ENCODE data around the gene NEMP1.
A peak's percentile ranks its signal among the peaks of the same experiment; 100 is the strongest.
"Not testable (repeated sequence)": the region's sequence is repeated elsewhere in the genome, so short reads cannot be mapped to it uniquely, and the experiment has no call there.

NEMP1 gene

GRCh38 chr12:57090924-57091637 lies 12.5 kb upstream of the NEMP1 start:
- DNase-seq = no peak

- DNase-seq = no peak
Measured at GRCh38 chr12:57090490-57090889, 11.9 kb upstream of the NEMP1 start.

GRCh38 chr12:57089271-57090245 lies 11.0 kb upstream of the NEMP1 start:
- DNase-seq = peak in 2 of 4 experiments; percentile 24 to 43

GRCh38 chr12:57088354-57089270 lies 10.0 kb upstream of the NEMP1 start, which contains the start of gene NAB2:
Gene NAB2, plus strand, starts transcription at chr12:57089114. Its CDS starts 158 bp downstream, at chr12:57089272.
- DNase-seq = peak; percentile 36 to 95 (median 74)

DNA sequence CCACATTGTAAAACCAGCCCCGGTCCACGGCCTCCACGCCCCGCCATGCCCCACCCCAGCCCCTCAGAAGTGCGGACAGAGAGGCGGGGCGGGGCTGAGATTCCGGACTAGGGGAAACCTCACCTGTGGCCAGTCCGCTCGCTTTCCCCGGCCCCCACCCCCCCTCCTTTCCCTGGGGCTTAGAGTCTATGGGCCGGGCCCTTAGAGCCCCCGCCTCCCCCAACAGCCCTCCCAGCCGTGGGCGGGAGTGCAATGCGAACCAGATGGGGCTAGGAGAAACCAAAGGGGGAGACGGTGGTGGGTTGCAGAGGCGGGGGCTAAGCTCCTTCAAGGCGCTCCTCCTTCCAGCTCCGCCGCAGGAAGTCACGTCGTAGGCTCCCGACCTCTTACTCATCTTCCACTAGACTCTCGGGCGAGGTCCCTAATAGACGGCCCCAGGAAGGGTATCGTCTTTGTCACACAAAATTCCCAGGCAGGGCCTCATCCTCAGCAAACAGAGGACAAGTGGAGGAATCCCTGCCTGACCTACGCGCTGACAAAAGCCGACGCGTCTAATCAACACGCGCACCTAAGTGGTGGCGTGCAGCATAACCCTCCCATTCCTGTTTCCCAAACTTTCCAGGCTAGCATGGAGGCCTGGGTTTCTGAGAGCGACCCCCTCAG lies 9.2 kb upstream of the NEMP1 start:
- peak; percentile 43 to 60 (median 50) for DNase-seq

DNA sequence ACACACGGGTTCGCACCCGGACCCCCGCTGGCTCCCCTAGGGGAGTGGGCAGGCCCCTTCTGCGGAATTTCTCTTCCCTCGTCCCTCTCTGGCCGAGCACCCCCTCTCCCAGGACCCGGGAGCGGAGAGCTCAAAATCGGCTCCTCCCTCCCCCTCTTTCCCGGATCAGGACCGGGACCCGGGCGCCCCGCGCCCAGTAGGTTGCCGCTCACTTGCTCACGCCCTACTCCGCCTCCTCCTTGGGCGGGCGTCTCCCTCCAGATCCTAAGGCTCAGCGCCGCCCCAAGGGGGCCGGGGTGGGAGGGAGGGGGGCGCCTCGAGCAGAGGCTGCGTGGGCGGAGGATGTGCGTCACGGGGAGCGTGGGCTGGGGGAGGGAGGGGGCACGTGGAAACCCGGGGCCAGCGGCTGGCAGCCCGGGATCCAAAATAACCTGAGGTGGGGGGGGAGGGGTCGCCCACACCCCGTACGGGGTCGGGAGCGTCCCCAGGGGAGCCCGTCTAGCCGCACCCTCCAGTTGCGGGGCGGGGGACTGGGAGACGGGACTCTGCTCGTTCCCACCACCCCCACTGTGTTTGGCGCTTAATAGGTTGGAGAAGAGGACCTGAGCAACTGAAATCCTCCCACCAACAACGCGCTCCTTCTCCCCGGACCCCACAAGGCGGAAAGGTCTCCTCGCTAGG lies 8.6 kb upstream of the NEMP1 start:
- DNase-seq = peak; percentile 74 to 88 (median 82)

DNA sequence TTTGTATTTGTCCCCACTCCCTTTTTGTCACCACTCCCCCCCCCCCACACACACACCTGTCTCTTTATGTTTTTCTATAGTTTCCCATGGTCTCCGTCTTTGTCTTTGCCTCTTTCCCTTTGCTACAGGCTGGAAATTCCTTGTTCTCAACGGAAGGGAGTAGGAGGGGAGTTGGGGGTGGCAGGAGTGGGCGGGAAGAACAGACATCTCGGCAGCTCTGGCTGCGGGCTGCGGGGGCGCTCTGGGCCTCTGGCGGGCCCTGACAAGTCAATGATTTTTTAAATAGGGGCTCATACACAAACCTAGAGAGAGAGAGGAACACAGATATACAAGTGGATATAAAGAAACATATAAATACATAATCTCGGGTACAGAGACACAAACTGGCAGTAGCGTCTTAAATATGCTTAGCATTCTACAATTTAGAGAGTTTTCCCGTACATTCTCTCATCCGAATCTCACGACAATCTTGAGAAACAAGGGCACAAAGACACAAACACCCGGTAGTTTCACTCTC lies 8.0 kb upstream of the NEMP1 start:
- DNase-seq = peak in 1 of 4 experiments; percentile 26

GRCh38 chr12:57085999-57086492 lies 7.5 kb upstream of the NEMP1 start:
- DNase-seq = no peak

DNA sequence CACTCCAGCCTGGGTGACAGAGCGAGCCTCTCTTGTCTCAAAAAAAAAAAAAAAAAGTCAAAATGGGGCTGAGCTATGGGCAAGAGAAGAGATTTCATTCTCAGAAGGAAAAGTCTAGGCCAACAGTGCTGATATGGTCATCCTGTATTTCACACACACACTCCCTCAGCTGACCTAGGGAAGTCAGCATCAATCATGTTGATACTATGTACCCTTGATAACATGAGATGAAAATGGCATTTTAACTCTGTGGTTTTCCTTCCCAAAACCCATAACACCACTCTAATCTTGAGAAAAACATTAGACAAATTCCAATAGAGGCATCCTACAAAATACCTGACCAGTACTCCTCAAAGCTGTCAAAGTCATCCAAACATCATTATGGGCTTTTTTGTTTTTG lies 2.3 kb upstream of the NEMP1 start:
- no peak for DNase-seq

- DNase-seq = no peak
Measured at GRCh38 chr12:57079821-57080220, 1.2 kb upstream of the NEMP1 start.

- not testable (repeated sequence) for DNase-seq
Measured at GRCh38 chr12:57073566-57074450, 4.8 kb downstream of the NEMP1 start.

- no peak for DNase-seq
Measured at GRCh38 chr12:57072661-57073060, 5.9 kb downstream of the NEMP1 start.

GRCh38 chr12:57069523-57069922 lies 9.1 kb downstream of the NEMP1 start:
- peak in 1 of 4 experiments; percentile 24 for DNase-seq

DNA sequence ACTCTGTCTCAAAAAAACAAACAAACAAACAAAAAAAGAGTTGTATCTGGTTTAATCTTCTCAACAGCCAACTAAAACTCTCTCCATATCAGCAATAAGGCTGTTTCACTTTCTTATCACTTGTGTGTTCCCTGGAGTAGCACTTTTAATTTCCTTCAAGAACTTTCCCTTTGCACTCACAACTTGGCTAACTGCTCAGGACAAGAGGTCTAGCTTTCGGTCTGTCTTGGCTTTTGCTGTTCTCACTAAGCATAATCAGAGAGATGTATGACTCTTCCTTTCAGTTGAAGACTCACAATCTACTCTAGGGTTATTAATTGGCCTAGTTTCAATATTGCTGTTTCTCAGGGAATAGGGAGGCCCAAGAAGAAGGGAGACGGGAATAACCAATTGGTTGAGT lies 12.3 kb downstream of the NEMP1 start:
- no peak for DNase-seq

DNA sequence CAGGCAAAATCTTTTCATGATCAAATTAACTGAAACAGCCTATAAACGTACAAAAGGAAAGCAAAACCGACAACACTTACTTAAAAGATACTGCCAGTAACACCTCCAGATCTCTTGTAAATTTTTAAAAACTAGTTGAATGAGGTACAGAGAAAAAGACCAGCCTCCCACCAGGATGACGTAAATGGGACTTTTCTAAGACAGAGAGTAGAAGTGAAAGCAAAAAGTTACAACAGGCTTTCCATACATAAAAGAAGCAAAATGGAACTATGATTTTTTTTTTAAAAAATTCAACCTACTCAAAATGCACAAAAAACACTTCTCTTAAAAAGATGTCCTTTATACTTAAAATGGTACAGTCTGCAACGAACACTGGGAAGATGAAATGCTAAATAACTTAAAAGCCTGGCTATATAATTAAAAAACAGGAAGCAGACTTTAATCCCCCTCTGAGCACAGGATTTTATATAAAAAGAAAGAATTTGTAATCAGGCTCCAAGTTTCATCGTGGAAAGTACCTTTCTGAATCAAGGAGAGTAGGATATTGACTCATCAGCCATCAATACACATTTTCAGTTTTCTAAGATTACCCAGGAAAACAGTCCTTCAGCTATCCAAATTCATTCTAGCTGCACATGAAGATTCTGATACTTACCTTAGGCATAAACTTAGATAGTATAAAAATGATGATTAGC lies 14.5 kb downstream of the NEMP1 start:
- peak in 1 of 4 experiments; percentile 8 for DNase-seq

DNA sequence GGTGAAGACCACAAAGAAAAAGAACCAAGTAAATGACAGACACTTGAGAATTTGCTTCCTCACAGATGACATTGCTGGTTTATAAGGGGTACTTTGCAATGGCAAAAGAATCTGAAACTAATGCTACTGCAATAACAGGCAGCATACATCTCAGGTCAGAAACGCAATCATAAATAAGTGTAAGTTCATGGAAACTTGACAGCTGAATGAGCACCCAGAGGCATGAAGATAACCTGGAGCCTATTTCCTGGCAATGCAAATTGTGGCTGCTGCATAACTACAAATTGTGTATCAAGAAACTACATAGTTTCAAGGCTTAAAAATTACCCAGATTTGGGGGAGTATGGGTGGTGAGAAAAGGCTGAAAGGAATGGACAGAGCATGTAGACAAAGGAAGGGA lies 20.1 kb downstream of the NEMP1 start:
- no peak for DNase-seq

DNA sequence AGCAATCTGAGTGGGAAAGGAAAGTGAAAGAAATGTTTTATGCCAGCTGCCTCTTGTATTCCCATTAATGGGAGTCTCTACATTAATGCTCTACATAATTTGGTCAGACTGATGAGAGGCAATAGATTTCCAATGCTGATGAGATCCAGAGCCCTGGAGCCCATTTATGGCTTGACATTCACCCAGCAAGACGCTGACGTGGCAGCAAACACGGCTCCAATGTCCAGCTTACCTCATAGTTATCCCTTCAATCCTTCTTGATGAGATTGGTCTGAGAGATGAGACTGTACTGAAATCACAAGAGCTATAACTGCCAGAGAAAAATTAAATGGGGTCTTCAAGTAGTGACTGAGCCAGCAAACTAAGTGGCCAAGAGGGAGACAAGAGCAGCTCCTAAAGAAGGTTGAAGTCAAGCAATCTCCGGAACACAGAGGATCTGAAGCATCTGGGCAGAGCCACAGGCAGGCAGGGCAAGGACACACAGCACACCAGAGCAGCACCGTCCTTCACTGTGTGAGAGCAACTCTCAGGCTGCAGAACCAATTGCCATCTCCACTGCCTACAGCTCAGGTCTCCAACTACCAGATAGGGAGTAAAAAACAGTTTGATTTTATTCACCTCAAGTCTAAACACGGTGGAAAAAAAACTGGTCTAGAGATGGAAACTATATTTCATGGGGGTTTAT lies 21.4 kb downstream of the NEMP1 start:
- DNase-seq = no peak

- DNase-seq = no peak
Measured at GRCh38 chr12:57055824-57056223, 22.8 kb downstream of the NEMP1 start.

DNA sequence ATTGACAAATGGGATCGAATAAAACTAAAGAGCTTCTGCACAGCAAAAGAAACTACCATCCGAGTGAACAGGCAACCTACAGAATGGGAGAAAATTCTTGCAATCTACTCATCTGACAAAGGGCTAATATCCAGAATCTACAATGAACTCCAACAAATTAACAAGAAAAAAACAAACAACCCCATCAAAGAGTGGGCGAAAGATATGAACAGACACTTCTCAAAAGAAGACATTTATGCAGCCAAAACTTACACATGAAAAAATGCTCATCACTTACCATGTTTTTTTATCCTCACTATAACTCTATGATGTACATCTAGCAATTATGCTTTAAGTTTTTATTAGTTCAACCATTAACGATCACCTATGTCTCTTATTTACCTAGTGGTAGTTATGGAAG lies 24.7 kb downstream of the NEMP1 start:
- DNase-seq = not testable (repeated sequence)

Measured in activated naive CD4-positive, alpha-beta T cell (primary cell).